HEK293T (cell line): Measurements from ENCODE around the gene BMP10.

Source experiments
- CTCF ChIA-PET: fragments of 350-600 bp; formaldehyde crosslinking; extraction: SDS; loops from one replicate; lab custom pipeline; 2021; ENCODE audit warnings: antibody characterized with exemption, inconsistent platforms; lab: Yijun Ruan, JAX
- POLR2A ChIA-PET: fragments of 350-600 bp; formaldehyde crosslinking; extraction: SDS; loops from one replicate; lab custom pipeline; 2020; ENCODE audit warnings: antibody characterized with exemption, inconsistent platforms; lab: Yijun Ruan, JAX
- DNase-seq: peaks from one replicate; pipeline ENCODE4 v3.0.0; 2012; ENCODE audit warnings: mixed read lengths; ENCODE audit errors: extremely low spot score
- ARNT ChIP-seq: fragments of 450-650 bp; IDR thresholded peaks from 2 replicates; pipeline ENCODE4 v1.6.1; 2017; ENCODE audit warnings: mild to moderate bottlenecking
- BHLHE40 ChIP-seq: fragments of 450-650 bp; IDR thresholded peaks from 2 replicates; pipeline ENCODE4 v1.6.1; 2016; ENCODE audit warnings: mild to moderate bottlenecking, moderate library complexity, borderline replicate concordance
- CTBP1 ChIP-seq: fragments of 450-650 bp; IDR thresholded peaks from 2 replicates; pipeline ENCODE4 v1.6.1; 2016; ENCODE audit warnings: borderline replicate concordance
- ELF4 ChIP-seq: fragments of 450-650 bp; IDR thresholded peaks from 2 replicates; pipeline ENCODE4 v1.6.1; 2017; ENCODE audit warnings: antibody characterized with exemption
- FOXA1 ChIP-seq: fragments of 450-650 bp; IDR thresholded peaks from 2 replicates; pipeline ENCODE4 v1.6.1; 2016; ENCODE audit warnings: mild to moderate bottlenecking
- FOXK2 ChIP-seq: fragments of 450-650 bp; IDR thresholded peaks from 2 replicates; pipeline ENCODE4 v1.6.1; 2016; ENCODE audit warnings: mild to moderate bottlenecking
- FOXM1 ChIP-seq: fragments of 450-650 bp; IDR thresholded peaks from 2 replicates; pipeline ENCODE4 v1.6.1; 2017; ENCODE audit warnings: mild to moderate bottlenecking, borderline replicate concordance
- HDGF ChIP-seq: fragments of 450-650 bp; IDR thresholded peaks from 2 replicates; pipeline ENCODE4 v1.6.1; 2017; ENCODE audit warnings: antibody characterized with exemption, borderline replicate concordance
- L3MBTL2 ChIP-seq: fragments of 450-650 bp; conservative IDR thresholded peaks from 2 replicates; pipeline ENCODE4 v1.6.1; 2016; ENCODE audit warnings: mild to moderate bottlenecking
- LEF1 ChIP-seq: fragments of 450-650 bp; IDR thresholded peaks from 2 replicates; pipeline ENCODE4 v1.6.1; 2017; ENCODE audit warnings: mild to moderate bottlenecking, borderline replicate concordance
- NFRKB ChIP-seq: fragments of 450-650 bp; IDR thresholded peaks from 2 replicates; pipeline ENCODE4 v1.6.1; 2016; ENCODE audit warnings: mild to moderate bottlenecking, moderate library complexity
- SP1 ChIP-seq: fragments of 450-650 bp; IDR thresholded peaks from 2 replicates; pipeline ENCODE4 v1.6.1; 2017
- SUZ12 ChIP-seq: fragments of 450-650 bp; IDR thresholded peaks from 2 replicates; pipeline ENCODE4 v1.6.1; 2016; ENCODE audit warnings: mild to moderate bottlenecking
- TARDBP ChIP-seq: fragments of 450-650 bp; IDR thresholded peaks from 2 replicates; pipeline ENCODE4 v1.6.1; 2016
- ZNF384 ChIP-seq: fragments of 450-650 bp; IDR thresholded peaks from 2 replicates; pipeline ENCODE4 v1.6.1; 2016
- TF ChIP-seq, protein P1 (sequence below): fragments of 450-650 bp; IDR thresholded peaks from 2 replicates; pipeline ENCODE4 v1.6.1; 2016

The BMP10 gene

GRCh38 chr2:68909793-68910674, 38.8 kb upstream of the BMP10 start:
- ChIA-PET POLR2A (no interaction called here), CTCF (interaction anchor here (0.6 to 1.0 kb wide), 2 partner anchors 118 to 447 kb away, joined by 3 read pairs; no protein-coding TSS in a partner anchor)
- DNase-seq = peak; percentile 66
- TF ChIP-seq FOXM1 = no peak
- TF ChIP-seq FOXA1 = no peak
- TF ChIP-seq HDGF = no peak
- TF ChIP-seq TARDBP = no peak
- TF ChIP-seq SP1 = no peak
- TF ChIP-seq ELF4 = no peak
- no peak for TF ChIP-seq FOXK2
- no peak for TF ChIP-seq LEF1
- TF ChIP-seq, protein P1, sequence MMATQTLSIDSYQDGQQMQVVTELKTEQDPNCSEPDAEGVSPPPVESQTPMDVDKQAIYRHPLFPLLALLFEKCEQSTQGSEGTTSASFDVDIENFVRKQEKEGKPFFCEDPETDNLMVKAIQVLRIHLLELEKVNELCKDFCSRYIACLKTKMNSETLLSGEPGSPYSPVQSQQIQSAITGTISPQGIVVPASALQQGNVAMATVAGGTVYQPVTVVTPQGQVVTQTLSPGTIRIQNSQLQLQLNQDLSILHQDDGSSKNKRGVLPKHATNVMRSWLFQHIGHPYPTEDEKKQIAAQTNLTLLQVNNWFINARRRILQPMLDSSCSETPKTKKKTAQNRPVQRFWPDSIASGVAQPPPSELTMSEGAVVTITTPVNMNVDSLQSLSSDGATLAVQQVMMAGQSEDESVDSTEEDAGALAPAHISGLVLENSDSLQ = no peak
- no peak for TF ChIP-seq CTBP1
- no peak for TF ChIP-seq L3MBTL2
- TF ChIP-seq BHLHE40 = no peak
- no peak for TF ChIP-seq ARNT
- TF ChIP-seq NFRKB = no peak
- TF ChIP-seq SUZ12 = no peak
- TF ChIP-seq ZNF384 = no peak

- ChIA-PET CTCF (interaction anchor here (1.2 to 1.7 kb wide), 4 partner anchors 8 to 445 kb away, joined by 3 to 12 read pairs (median 4); no protein-coding TSS in a partner anchor), POLR2A (no interaction called here)
- peak; percentile 1 for DNase-seq
- TF ChIP-seq, protein P1 = no peak
- TF ChIP-seq SUZ12 = no peak
- no peak for TF ChIP-seq FOXM1
Observed at GRCh38 chr2:68908392-68908970, 37.3 kb upstream of the BMP10 start.

GRCh38 chr2:68907920-68908253, 36.7 kb upstream of the BMP10 start:
- TF ChIP-seq SUZ12 = no peak
- TF ChIP-seq SP1 = no peak
- no peak for TF ChIP-seq FOXK2
- no peak for TF ChIP-seq TARDBP
- TF ChIP-seq L3MBTL2 = no peak
- no peak for TF ChIP-seq FOXA1
- DNase-seq = no peak
- ChIA-PET POLR2A (no interaction called here), CTCF (interaction anchor here (0.7 to 1.7 kb wide), 5 partner anchors 9 to 444 kb away, joined by 3 to 12 read pairs (median 3); no protein-coding TSS in a partner anchor)

GRCh38 chr2:68907232-68907919, 36.2 kb upstream of the BMP10 start:
- TF ChIP-seq, protein P1 = no peak
- TF ChIP-seq HDGF = no peak
- no peak for TF ChIP-seq CTBP1
- TF ChIP-seq FOXA1 = no peak
- no peak for TF ChIP-seq FOXM1
- no peak for TF ChIP-seq SUZ12
- TF ChIP-seq BHLHE40 = no peak
- TF ChIP-seq SP1 = no peak
- no peak for TF ChIP-seq ZNF384
- no peak for TF ChIP-seq TARDBP
- TF ChIP-seq ELF4 = no peak
- TF ChIP-seq ARNT = no peak
- TF ChIP-seq NFRKB = no peak
- ChIA-PET POLR2A (no interaction called here), CTCF (interaction anchor here (0.7 to 1.7 kb wide), 5 partner anchors 10 to 444 kb away, joined by 3 to 12 read pairs (median 3); no protein-coding TSS in a partner anchor)
- no peak for DNase-seq

DNA sequence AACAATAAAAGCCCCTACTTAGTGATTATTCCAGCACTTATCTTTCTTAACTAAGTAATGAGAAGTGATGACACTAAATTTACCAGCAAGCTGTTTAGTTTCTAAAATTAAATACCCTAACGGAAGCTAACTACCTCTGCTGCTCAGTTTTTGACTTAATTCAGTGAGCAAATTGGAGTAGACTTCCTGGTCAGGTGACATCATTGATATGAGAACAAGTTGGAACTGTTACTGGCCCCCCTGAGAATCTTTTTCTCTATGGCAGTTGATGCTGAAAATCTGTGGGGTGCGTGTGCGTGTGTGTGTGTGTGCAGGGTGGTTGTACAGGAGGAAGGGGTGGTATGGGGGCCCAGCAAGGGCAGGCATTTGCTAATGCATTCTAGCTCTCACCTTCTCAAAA, 35.5 kb upstream of the BMP10 start:
- ChIA-PET CTCF (interaction anchor here (0.6 to 1.7 kb wide), 2 partner anchors 10 to 41 kb away, joined by 3 read pairs; no protein-coding TSS in a partner anchor), POLR2A (no interaction called here)
- no peak for DNase-seq
- TF ChIP-seq L3MBTL2 (no peak), ARNT (no peak), ZNF384 (no peak), NFRKB (no peak), SP1 (no peak), FOXA1 (no peak)

DNA sequence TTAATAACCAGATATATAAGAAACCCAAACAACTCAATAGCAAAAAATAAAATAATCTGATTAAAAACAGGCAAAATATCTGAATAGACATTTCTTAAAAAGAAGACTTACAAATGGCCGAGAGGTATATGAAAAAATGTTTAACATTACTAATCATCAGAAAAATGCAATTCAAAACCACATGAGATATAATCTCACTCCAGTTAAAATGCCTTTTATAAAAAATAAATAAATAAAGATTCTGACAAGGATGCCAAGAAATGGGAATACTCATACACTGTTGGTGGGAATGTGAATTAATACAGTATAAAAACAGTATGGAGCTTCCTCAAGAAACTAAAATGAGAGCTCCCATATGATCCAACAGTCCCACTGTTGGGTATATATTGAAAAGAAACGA, 33.9 kb upstream of the BMP10 start:
- DNase-seq = no peak
- no peak for TF ChIP-seq SUZ12
- TF ChIP-seq ELF4 = no peak
- TF ChIP-seq LEF1 = no peak
- TF ChIP-seq, protein P1 = no peak
- no peak for TF ChIP-seq FOXA1
- TF ChIP-seq TARDBP = no peak
- no peak for TF ChIP-seq SP1
- no peak for TF ChIP-seq L3MBTL2
- no peak for TF ChIP-seq CTBP1
- TF ChIP-seq BHLHE40 = no peak
- no peak for TF ChIP-seq HDGF
- no peak for TF ChIP-seq ZNF384
- no peak for TF ChIP-seq NFRKB
- TF ChIP-seq FOXM1 = no peak
- TF ChIP-seq ARNT = no peak
- TF ChIP-seq FOXK2 = no peak
- ChIA-PET CTCF (no interaction called here), POLR2A (no interaction called here)
